H1 (cell line): ENCODE results near the gene PPP1R14B. TPM values are rescaled to one million over a fixed set of nuclear protein-coding genes. Genes with fewer than 3 reads are reported as not detected.

Experiments used
- CTCF ChIA-PET: fragments of 300-600 bp; sonication (Branson Sonifier 250); formaldehyde crosslinking; loops from one replicate; lab custom pipeline; 2021; ENCODE audit not compliant: partially characterized antibody; lab: Charles Lee
- POLR2A ChIA-PET: fragments of 300-600 bp; sonication (Branson Sonifier 250); formaldehyde crosslinking; loops from one replicate; lab custom pipeline; 2021; ENCODE audit warnings: inconsistent platforms; ENCODE audit not compliant: partially characterized antibody; lab: Charles Lee
- DNase-seq, 2 experiments: peaks; one replicate each; pipeline versions ENCODE4 v3.0.0 to v3.0.0-alpha.2; 2010 to 2022; ENCODE audit warnings: low spot score in 2 of 2, low read depth in 1 of 2, mixed read lengths in 1 of 2
- FAIRE-seq: peaks from 2 replicates; lab custom pipeline; 2011; peaks lifted over from hg19 to GRCh38; lab: Jason Lieb, UNC
- H2AFZ ChIP-seq: 2 replicates; pipeline ENCODE4 v1.8.1; 2012; ENCODE audit warnings: low read length, inconsistent platforms
- H2AK5ac ChIP-seq: 2 replicates; pipeline ENCODE4 v1.6.1; 2013; ENCODE audit warnings: low read depth, low read length
- H2BK120ac ChIP-seq: replicated peaks from 2 replicates; pipeline ENCODE3; 2013; ENCODE audit warnings: low read depth, low read length, inconsistent platforms
- H2BK12ac ChIP-seq: 2 replicates; pipeline ENCODE4 v1.6.1; 2013; ENCODE audit warnings: low read depth, low read length
- H2BK15ac ChIP-seq: 2 replicates; pipeline ENCODE4 v1.6.1; 2013; ENCODE audit warnings: low read length
- H2BK20ac ChIP-seq: 2 replicates; pipeline ENCODE4 v1.6.1; 2013; ENCODE audit warnings: low read length
- H2BK5ac ChIP-seq: 2 replicates; pipeline ENCODE4 v1.6.1; 2013; ENCODE audit warnings: low read depth, low read length
- H3K14ac ChIP-seq: 2 replicates; pipeline ENCODE4 v1.6.1; 2013; ENCODE audit warnings: inconsistent platforms; ENCODE audit not compliant: insufficient read length
- H3K18ac ChIP-seq: 2 replicates; pipeline ENCODE4 v1.6.1; 2013; ENCODE audit warnings: low read length; ENCODE audit errors: extremely low read depth
- H3K23ac ChIP-seq: 2 replicates; pipeline ENCODE4 v1.6.1; 2013; ENCODE audit warnings: inconsistent platforms; ENCODE audit not compliant: insufficient read length
- H3K23me2 ChIP-seq: 2 replicates; pipeline ENCODE4 v1.6.1; 2013; ENCODE audit warnings: low read depth, low read length
- H3K27ac ChIP-seq: 2 replicates; pipeline ENCODE4 v1.6.1; 2011; ENCODE audit warnings: low read depth, low read length, inconsistent platforms
- H3K27me3 ChIP-seq, 4 experiments: replicated peaks in 1 of 4; 1 replicate in 1 of 4; 2 replicates in 3 of 4; pipeline versions ENCODE4 v1.6.1 to v1.8.1; 2011 to 2013; ENCODE audit warnings: low read length in 3 of 4, mild to moderate bottlenecking in 3 of 4, inconsistent platforms in 2 of 4, mixed read lengths in 2 of 4, moderate library complexity in 1 of 4; ENCODE audit not compliant: control insufficient read depth in 3 of 4, insufficient read depth in 3 of 4; ENCODE audit errors: extremely low read depth in 1 of 4
- H3K36me3 ChIP-seq, 4 experiments: 2 replicates each; pipeline versions ENCODE4 v1.6.1 to v1.8.1; 2011 to 2013; ENCODE audit warnings: mild to moderate bottlenecking in 4 of 4, low read length in 3 of 4, moderate library complexity in 2 of 4, control low read depth in 1 of 4, inconsistent platforms in 1 of 4; ENCODE audit not compliant: insufficient read depth in 4 of 4, control insufficient read depth in 2 of 4
- H3K4ac ChIP-seq: replicated peaks from 2 replicates; pipeline ENCODE3; 2013; ENCODE audit warnings: low read length, low read depth, mixed read lengths, inconsistent platforms; ENCODE audit not compliant: insufficient read length
- H3K4me1 ChIP-seq, 4 experiments: replicated peaks in 1 of 4; 1 replicate in 1 of 4; 2 replicates in 3 of 4; pipeline versions ENCODE4 v1.6.1 to v1.8.1; 2011 to 2013; ENCODE audit warnings: low read length in 3 of 4, inconsistent platforms in 2 of 4, mixed read lengths in 1 of 4; ENCODE audit not compliant: insufficient read depth in 4 of 4, control insufficient read depth in 3 of 4
- H3K4me2 ChIP-seq, 2 experiments: 2 replicates each; pipeline versions ENCODE4 v1.6.1 to v1.8.1; 2011 to 2013; ENCODE audit warnings: low read depth in 2 of 2, low read length in 2 of 2, control low read depth in 1 of 2, inconsistent platforms in 1 of 2, mild to moderate bottlenecking in 1 of 2; ENCODE audit not compliant: insufficient read depth in 1 of 2
- H3K4me3 ChIP-seq, 4 experiments: fragments of 200-600, 300-600 bp in 1 of 4; sonication (generic), shearing (Covaris generic), sonication (Bioruptor Twin) in 1 of 4; 2 replicates each; pipeline versions ENCODE4 v1.5.1 to v1.8.1; 2011 to 2016; ENCODE audit warnings: low read length in 4 of 4, low read depth in 3 of 4, control low read depth in 2 of 4, inconsistent platforms in 2 of 4, mild to moderate bottlenecking in 2 of 4, mixed read lengths in 1 of 4, moderate library complexity in 1 of 4; ENCODE audit not compliant: insufficient read depth in 2 of 4; ENCODE audit errors: extremely low read depth in 1 of 4
- H3K56ac ChIP-seq: replicated peaks from 2 replicates; pipeline ENCODE3; 2013; ENCODE audit warnings: low read depth, mild to moderate bottlenecking, mixed read lengths, low read length, inconsistent platforms; ENCODE audit not compliant: insufficient read length
- H3K79me1 ChIP-seq: 2 replicates; pipeline ENCODE4 v1.6.1; 2013; ENCODE audit warnings: low read depth, low read length, control low read depth
- H3K79me2 ChIP-seq, 2 experiments: 2 replicates each; pipeline versions ENCODE4 v1.6.1 to v1.8.1; 2012 to 2013; ENCODE audit warnings: low read length in 2 of 2, mild to moderate bottlenecking in 2 of 2, inconsistent platforms in 1 of 2; ENCODE audit not compliant: insufficient read depth in 2 of 2, control insufficient read depth in 1 of 2
- H3K9ac ChIP-seq, 4 experiments: replicated peaks in 1 of 4; 1 replicate in 1 of 4; 2 replicates in 3 of 4; pipeline versions ENCODE4 v1.6.1 to v1.8.1; 2011 to 2013; ENCODE audit warnings: low read depth in 3 of 4, low read length in 3 of 4, control low read depth in 2 of 4, mild to moderate bottlenecking in 2 of 4, moderate library complexity in 2 of 4, inconsistent platforms in 1 of 4; ENCODE audit errors: extremely low read depth in 1 of 4
- H3K9me3 ChIP-seq, 2 experiments: 2 replicates each; pipeline versions ENCODE4 v1.6.1 to v1.8.1; 2012 to 2013; ENCODE audit warnings: mild to moderate bottlenecking in 2 of 2, moderate library complexity in 2 of 2, control low read depth in 1 of 2, inconsistent platforms in 1 of 2, low read depth in 1 of 2, low read length in 1 of 2, mixed read lengths in 1 of 2; ENCODE audit not compliant: insufficient read depth in 2 of 2
- H4K20me1 ChIP-seq, 2 experiments: replicated peaks in 1 of 2; 2 replicates each; pipeline versions ENCODE3 to v1.8.1; 2011 to 2013; ENCODE audit warnings: inconsistent platforms in 2 of 2, low read length in 2 of 2, mild to moderate bottlenecking in 1 of 2; ENCODE audit not compliant: insufficient read depth in 2 of 2, control insufficient read depth in 1 of 2
- H4K5ac ChIP-seq: 2 replicates; pipeline ENCODE4 v1.6.1; 2013; ENCODE audit warnings: low read length, low read depth, mixed read lengths, inconsistent platforms; ENCODE audit not compliant: insufficient read length
- H4K8ac ChIP-seq: 2 replicates; pipeline ENCODE4 v1.8.0; 2013; ENCODE audit warnings: mild to moderate bottlenecking, moderate library complexity, low read length, inconsistent platforms; ENCODE audit not compliant: insufficient read depth; ENCODE audit errors: extremely low read depth
- H4K91ac ChIP-seq: replicated peaks from 2 replicates; pipeline ENCODE3; 2013; ENCODE audit warnings: low read length, mixed read lengths, inconsistent platforms; ENCODE audit not compliant: insufficient read length
- CREB1 ChIP-seq: IDR thresholded peaks from 2 replicates; pipeline ENCODE4 v1.6.1; 2012; ENCODE audit warnings: inconsistent platforms
- EGR1 ChIP-seq: IDR thresholded peaks from 2 replicates; pipeline ENCODE4 v1.6.1; 2011; ENCODE audit warnings: low read depth, low read length, borderline replicate concordance
- EZH2 ChIP-seq: fragments of 200-600 bp; sonication (generic); IDR thresholded peaks from 2 replicates; pipeline ENCODE4 v1.7.1; 2012; ENCODE audit warnings: low read depth, mild to moderate bottlenecking, moderate library complexity, low read length, inconsistent platforms; ENCODE audit not compliant: severe bottlenecking
- FOSL1 ChIP-seq: IDR thresholded peaks from 2 replicates; pipeline ENCODE4 v1.6.1; 2011; ENCODE audit warnings: mild to moderate bottlenecking, low read depth, low read length, moderate library complexity; ENCODE audit not compliant: insufficient read depth
- JUN ChIP-seq: IDR thresholded peaks from 2 replicates; pipeline ENCODE4 v1.6.1; 2011; ENCODE audit warnings: low read depth, mild to moderate bottlenecking, improper control_type of control experiment, low read length
- MAX ChIP-seq: IDR thresholded peaks from 2 replicates; pipeline ENCODE4 v1.6.1; 2012; ENCODE audit warnings: inconsistent platforms
- NRF1 ChIP-seq: IDR thresholded peaks from 2 replicates; pipeline ENCODE4 v1.6.1; 2011; ENCODE audit warnings: mild to moderate bottlenecking, low read depth, low read length, improper control_type of control experiment
- RNF2 ChIP-seq: fragments of 200-900, 300-1000 bp; sonication (generic); IDR thresholded peaks from 2 replicates; pipeline ENCODE4 v1.7.1; 2016; ENCODE audit warnings: borderline replicate concordance, low read depth, mild to moderate bottlenecking, antibody characterized with exemption, low read length; ENCODE audit not compliant: poor library complexity, severe bottlenecking; ENCODE audit errors: missing control alignments
- SAP30 ChIP-seq: fragments of 300-600 bp; sonication (generic); IDR thresholded peaks from 2 replicates; pipeline ENCODE4 v1.7.1; 2012; ENCODE audit warnings: low read length, moderate library complexity, mild to moderate bottlenecking, inconsistent platforms; ENCODE audit not compliant: insufficient read depth, insufficient replicate concordance
- SIRT6 ChIP-seq: IDR thresholded peaks from one replicate; pipeline ENCODE4 v1.7.1; 2012; ENCODE audit warnings: low read length, inconsistent platforms
- SP4 ChIP-seq: IDR thresholded peaks from 2 replicates; pipeline ENCODE4 v1.6.1; 2012; ENCODE audit warnings: low read length, inconsistent platforms
- TBP ChIP-seq: IDR thresholded peaks from 2 replicates; pipeline ENCODE4 v1.6.1; 2011; ENCODE audit warnings: low read depth, low read length, improper control_type of control experiment
- TCF12 ChIP-seq: IDR thresholded peaks from 2 replicates; pipeline ENCODE4 v1.6.1; 2011; ENCODE audit warnings: low read depth, mild to moderate bottlenecking, low read length
- WGBS, 2 experiments: shearing (Covaris generic) in 1 of 2; methylation state at CpG; one replicate each; pipeline versions ENCODE4 v1.1.6 to v1.1.7; 2013 to 2015; ENCODE audit warnings: low lambda C conversion rate in 2 of 2, mixed read lengths in 2 of 2, inconsistent platforms in 1 of 2, low coverage in 1 of 2, missing lambda C conversion rate in 1 of 2; ENCODE audit not compliant: insufficient replicate concordance in 2 of 2, insufficient coverage in 1 of 2, insufficient read length in 1 of 2; ENCODE audit errors: extremely low coverage in 1 of 2, missing lambda C conversion rate in 1 of 2; 5-methylcytosine and 5-hydroxymethylcytosine counted together
- polyA plus RNA-seq, 7 experiments: library from polyadenylated mRNA; depleted of rRNA in 3 of 7; stranded (reverse) in 5 of 7; unstranded in 2 of 7; fragments of >200 nt in 5 of 7; fragments of 200-250 nt in 2 of 7; gene quantifications; 1 replicate in 5 of 7; 2 replicates in 1 of 7; 4 replicates in 1 of 7; pipeline versions ENCODE4 v1.2.1 to v1.2.3, GENCODE V29; 2011 to 2013; ENCODE audit warnings: missing spikeins in 2 of 7, mixed read lengths in 2 of 7
- total RNA-seq: library from RNA; stranded (reverse); fragmentation: NEBNext Ultra II Directional; extraction: Animal tissue kit (Norgen Biotek cat#: 25700); gene quantifications from 2 replicates; pipeline ENCODE4 v1.2.1, GENCODE V29; 2021

Gene PPP1R14B
- total and polyA plus RNA-seq, 2 of the 8 experiments (the other 6 are each of a cell fraction or from before 2014, with no cell fraction given), result 265 to 419 TPM

- H2BK20ac ChIP-seq, result no peak overlapping the region
- FAIRE-seq (no peak), DNase-seq (no peak)
- peaks cover 0 to 5% (median 0%) of the 10 kb centered on the region in 4 experiments; a peak in 3 of 7 replicates for H3K4me1 ChIP-seq
- WGBS, 2 experiments, result 91% methylated on average over 25 of the region's 27 CpGs; no CpG with 5 or more reads in 1 of the 2 experiments
- H3K4ac ChIP-seq, result no peak overlapping the region
- H2BK120ac ChIP-seq, result no peak overlapping the region
- H3K23ac ChIP-seq, result no peak overlapping the region
- no peak overlapping the region for H3K56ac ChIP-seq
- CTCF ChIA-PET, result interaction anchor here (1.0 to 7.4 kb wide), 21 partner anchors 11 to 208 kb away, joined by 3 to 68 read pairs (median 6); partner anchors contain the start of genes ESRRA, NUDT22, PLCB3 and TRMT112
- no peaks in the 10 kb centered on the region; the same call in 1 of the 2 replicates for H3K23me2 ChIP-seq
- H3K14ac ChIP-seq, result no peak overlapping the region
- H3K79me1 ChIP-seq, result no peaks in the 10 kb centered on the region
- no peaks in the 10 kb centered on the region for H3K79me2 ChIP-seq
- no peak overlapping the region for H2AFZ ChIP-seq
- H2BK15ac ChIP-seq, result no peak overlapping the region
- no peak overlapping the region for H2BK12ac ChIP-seq
- H3K4me2 ChIP-seq, result no peak overlapping the region
- H3K9me3 ChIP-seq, result no peaks in the 10 kb centered on the region
- POLR2A ChIA-PET, result interaction anchor here (1.1 to 18.4 kb wide), 4 partner anchors 15 to 41 kb away, joined by 3 to 253 read pairs (median 112); partner anchors contain the start of genes NUDT22, PPP1R14B, STIP1 and TRPT1
- no peak overlapping the region for H3K4me3 ChIP-seq
- no peak overlapping the region for H4K8ac ChIP-seq
- peaks cover 5 to 21% of the 10 kb centered on the region in 2 experiments for H4K20me1 ChIP-seq
- H3K27me3 ChIP-seq, result no peaks in the 10 kb centered on the region; a peak in 1 of 7 replicates
- H4K5ac ChIP-seq, result no peak overlapping the region
- H2AK5ac ChIP-seq, result no peak overlapping the region
- no peak overlapping the region for H2BK5ac ChIP-seq
- peaks cover 41 to 71% (median 57%) of the 10 kb centered on the region in 4 experiments for H3K36me3 ChIP-seq
- H3K18ac ChIP-seq, result no peak overlapping the region
- H3K27ac ChIP-seq, result no peak overlapping the region
- H3K9ac ChIP-seq, result no peak overlapping the region
- no peak overlapping the region for H4K91ac ChIP-seq
- TF ChIP-seq SIRT6 (no peak), MAX (no peak), TBP (no peak), RNF2 (no peak), EGR1 (no peak), SAP30 (no peak), FOSL1 (no peak), CREB1 (no peak), TCF12 (no peak), NRF1 (no peak), JUN (no peak), SP4 (no peak), EZH2 (no peak)
Observed at GRCh38 chr11:64203421-64204079, 43.2 kb downstream of the PPP1R14B start.
